Trophoblast cell (in vitro differentiated cells and primary cell): ENCODE measurements around the gene PSMA2.
A peak's percentile ranks its signal among the peaks of the same experiment; 100 is the strongest.

Experiments used
- DNase-seq, 2 donors: peaks; one replicate each; pipeline ENCODE4 v3.0.0-alpha.2; 2016
- H2AFZ ChIP-seq: 2 replicates; pipeline ENCODE4 v1.6.1; 2013; ENCODE audit warnings: low read length, moderate library complexity, mild to moderate bottlenecking; ENCODE audit not compliant: insufficient read depth, poor library complexity
- H2AK5ac ChIP-seq: 2 replicates; pipeline ENCODE4 v1.6.1; 2013; ENCODE audit warnings: mild to moderate bottlenecking, low read length
- H2BK120ac ChIP-seq: 2 replicates; pipeline ENCODE4 v1.6.1; 2013; ENCODE audit warnings: low read length, mild to moderate bottlenecking, moderate library complexity; ENCODE audit not compliant: insufficient read depth, poor library complexity
- H2BK12ac ChIP-seq: 2 replicates; pipeline ENCODE4 v1.6.1; 2013; ENCODE audit warnings: mild to moderate bottlenecking, low read length, moderate library complexity
- H2BK5ac ChIP-seq: 2 replicates; pipeline ENCODE4 v1.6.1; 2013; ENCODE audit warnings: low read length, low read depth, moderate library complexity, mild to moderate bottlenecking; ENCODE audit not compliant: poor library complexity
- H3K14ac ChIP-seq: 2 replicates; pipeline ENCODE4 v1.6.1; 2013; ENCODE audit warnings: mild to moderate bottlenecking, low read length
- H3K18ac ChIP-seq: 2 replicates; pipeline ENCODE4 v1.6.1; 2013; ENCODE audit warnings: mild to moderate bottlenecking, low read length
- H3K23ac ChIP-seq: 2 replicates; pipeline ENCODE4 v1.6.1; 2013; ENCODE audit warnings: low read length
- H3K27ac ChIP-seq: 2 replicates; pipeline ENCODE4 v1.5.1; 2013; ENCODE audit warnings: low read depth, mild to moderate bottlenecking, inconsistent platforms, low read length, moderate library complexity
- H3K27me3 ChIP-seq: 2 replicates; pipeline ENCODE4 v1.6.1; 2013; ENCODE audit warnings: inconsistent platforms, mild to moderate bottlenecking, low read length, moderate library complexity; ENCODE audit not compliant: insufficient read depth
- H3K36me3 ChIP-seq, 2 experiments: 1 replicate in 1 of 2; 2 replicates in 1 of 2; pipeline ENCODE4 v1.6.1; 2013; ENCODE audit warnings: low read length in 2 of 2, mild to moderate bottlenecking in 2 of 2, moderate library complexity in 1 of 2; ENCODE audit not compliant: insufficient read depth in 2 of 2, control insufficient read depth in 1 of 2
- H3K4ac ChIP-seq: 2 replicates; pipeline ENCODE4 v1.6.1; 2013; ENCODE audit warnings: low read depth, mild to moderate bottlenecking, low read length, moderate library complexity
- H3K4me1 ChIP-seq, 2 experiments: 1 replicate in 1 of 2; 2 replicates in 1 of 2; pipeline ENCODE4 v1.6.1; 2013; ENCODE audit warnings: low read length in 2 of 2, mild to moderate bottlenecking in 2 of 2, moderate library complexity in 1 of 2; ENCODE audit not compliant: insufficient read depth in 2 of 2, control insufficient read depth in 1 of 2
- H3K4me2 ChIP-seq: 2 replicates; pipeline ENCODE4 v1.6.1; 2013; ENCODE audit warnings: inconsistent platforms, mild to moderate bottlenecking, low read length, moderate library complexity
- H3K4me3 ChIP-seq: 2 replicates; pipeline ENCODE4 v1.5.1; 2013; ENCODE audit warnings: mild to moderate bottlenecking, low read depth, low read length, inconsistent platforms
- H3K79me1 ChIP-seq: one replicate; pipeline ENCODE4 v1.6.1; 2013; ENCODE audit warnings: low read length
- H3K79me2 ChIP-seq: 2 replicates; pipeline ENCODE4 v1.6.1; 2013; ENCODE audit warnings: low read length, mild to moderate bottlenecking; ENCODE audit not compliant: control insufficient read depth, insufficient read depth, poor library complexity
- H3K9ac ChIP-seq: 2 replicates; pipeline ENCODE4 v1.6.1; 2013; ENCODE audit warnings: mild to moderate bottlenecking, low read length
- H3K9me3 ChIP-seq: 2 replicates; pipeline ENCODE4 v1.6.1; 2013; ENCODE audit warnings: low read depth, mild to moderate bottlenecking, control low read depth, inconsistent platforms, low read length; ENCODE audit not compliant: insufficient read depth
- H4K12ac ChIP-seq: 2 replicates; pipeline ENCODE4 v1.6.1; 2013; ENCODE audit warnings: low read depth, mild to moderate bottlenecking, low read length, moderate library complexity
- H4K8ac ChIP-seq: 2 replicates; pipeline ENCODE4 v1.6.1; 2013; ENCODE audit warnings: low read depth, mild to moderate bottlenecking, low read length, moderate library complexity
- H4K91ac ChIP-seq: one replicate; pipeline ENCODE4 v1.6.1; 2013; ENCODE audit warnings: low read depth, mild to moderate bottlenecking, low read length, moderate library complexity
- whole genome bisulfite sequencing: extraction: QIAGEN DNeasy Blood & Tissue Kit; methylation state at CpG from one replicate; pipeline ENCODE4 v1.1.7; 2013; ENCODE audit warnings: missing lambda C conversion rate; ENCODE audit not compliant: insufficient read length, insufficient coverage; ENCODE audit errors: extremely low coverage; 5-methylcytosine and 5-hydroxymethylcytosine counted together

Gene PSMA2

GRCh38 chr7:42869131-42870020 lies 62.6 kb downstream of the PSMA2 start:
- Histone ChIP-seq H3K79me1 (no peaks in the 10 kb centered on the region), H2BK5ac (no peak overlapping the region), H3K4me1 (no peaks in the 10 kb centered on the region), H2AK5ac (no peak overlapping the region), H3K4me3 (no peak overlapping the region), H4K8ac (no peak overlapping the region), H2BK120ac (no peak overlapping the region), H4K12ac (no peak overlapping the region), H3K9ac (no peak overlapping the region), H3K18ac (no peak overlapping the region), H3K14ac (no peak overlapping the region), H3K9me3 (peaks cover 6% of the 10 kb centered on the region), H4K91ac (no peak overlapping the region), H3K4me2 (no peak overlapping the region), H3K79me2 (no peaks in the 10 kb centered on the region), H3K4ac (no peak overlapping the region), H2AFZ (no peak overlapping the region), H3K27me3 (no peaks in the 10 kb centered on the region), H2BK12ac (no peak overlapping the region), H3K27ac (no peak overlapping the region), H3K36me3 (no peaks in the 10 kb centered on the region), H3K23ac (no peak overlapping the region)
- no CpG with 5 or more reads among the region's 7 CpGs for WGBS
- peak in 1 of 2 donors; percentile 33 for DNase-seq

GRCh38 chr7:42868480-42868879 lies 63.5 kb downstream of the PSMA2 start:
- WGBS, result no CpG with 5 or more reads among the region's 1 CpG
- H3K79me2 ChIP-seq, result no peaks in the 10 kb centered on the region

More at GRCh38 chr7:42868480-42868879, 63.5 kb downstream of the PSMA2 start:
- no peak overlapping the region for H2AK5ac ChIP-seq
- no peak overlapping the region for H3K23ac ChIP-seq
- H2BK5ac ChIP-seq, result no peak overlapping the region
- no peak overlapping the region for H3K18ac ChIP-seq
- H3K4me1 ChIP-seq, result no peaks in the 10 kb centered on the region
- no peak overlapping the region for H3K4me2 ChIP-seq
- no peaks in the 10 kb centered on the region for H3K79me1 ChIP-seq
- no peak overlapping the region for H3K14ac ChIP-seq
- H3K4me3 ChIP-seq, result no peak overlapping the region
- H2BK12ac ChIP-seq, result no peak overlapping the region
- no peak overlapping the region for H2BK120ac ChIP-seq
- H3K36me3 ChIP-seq, result no peaks in the 10 kb centered on the region
- no peak overlapping the region for H3K9ac ChIP-seq
- H4K91ac ChIP-seq, result no peak overlapping the region
- no peak overlapping the region for H3K27ac ChIP-seq
- DNase-seq, result no peak
- no peak overlapping the region for H3K4ac ChIP-seq
- H3K9me3 ChIP-seq, result peaks cover 6% of the 10 kb centered on the region
- H4K12ac ChIP-seq, result no peak overlapping the region
- no peak overlapping the region for H2AFZ ChIP-seq
- H4K8ac ChIP-seq, result no peak overlapping the region
- no peaks in the 10 kb centered on the region for H3K27me3 ChIP-seq
